ENCODE measurements around the gene ODF2L.

Gene ODF2L, protein sequence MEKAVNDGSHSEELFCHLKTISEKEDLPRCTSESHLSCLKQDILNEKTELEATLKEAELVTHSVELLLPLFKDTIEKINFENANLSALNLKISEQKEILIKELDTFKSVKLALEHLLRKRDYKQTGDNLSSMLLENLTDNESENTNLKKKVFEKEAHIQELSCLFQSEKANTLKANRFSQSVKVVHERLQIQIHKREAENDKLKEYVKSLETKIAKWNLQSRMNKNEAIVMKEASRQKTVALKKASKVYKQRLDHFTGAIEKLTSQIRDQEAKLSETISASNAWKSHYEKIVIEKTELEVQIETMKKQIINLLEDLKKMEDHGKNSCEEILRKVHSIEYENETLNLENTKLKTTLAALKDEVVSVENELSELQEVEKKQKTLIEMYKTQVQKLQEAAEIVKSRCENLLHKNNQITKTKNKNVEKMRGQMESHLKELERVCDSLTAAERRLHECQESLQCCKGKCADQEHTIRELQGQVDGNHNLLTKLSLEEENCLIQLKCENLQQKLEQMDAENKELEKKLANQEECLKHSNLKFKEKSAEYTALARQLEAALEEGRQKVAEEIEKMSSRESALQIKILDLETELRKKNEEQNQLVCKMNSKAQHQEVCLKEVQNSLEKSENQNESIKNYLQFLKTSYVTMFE

DNA sequence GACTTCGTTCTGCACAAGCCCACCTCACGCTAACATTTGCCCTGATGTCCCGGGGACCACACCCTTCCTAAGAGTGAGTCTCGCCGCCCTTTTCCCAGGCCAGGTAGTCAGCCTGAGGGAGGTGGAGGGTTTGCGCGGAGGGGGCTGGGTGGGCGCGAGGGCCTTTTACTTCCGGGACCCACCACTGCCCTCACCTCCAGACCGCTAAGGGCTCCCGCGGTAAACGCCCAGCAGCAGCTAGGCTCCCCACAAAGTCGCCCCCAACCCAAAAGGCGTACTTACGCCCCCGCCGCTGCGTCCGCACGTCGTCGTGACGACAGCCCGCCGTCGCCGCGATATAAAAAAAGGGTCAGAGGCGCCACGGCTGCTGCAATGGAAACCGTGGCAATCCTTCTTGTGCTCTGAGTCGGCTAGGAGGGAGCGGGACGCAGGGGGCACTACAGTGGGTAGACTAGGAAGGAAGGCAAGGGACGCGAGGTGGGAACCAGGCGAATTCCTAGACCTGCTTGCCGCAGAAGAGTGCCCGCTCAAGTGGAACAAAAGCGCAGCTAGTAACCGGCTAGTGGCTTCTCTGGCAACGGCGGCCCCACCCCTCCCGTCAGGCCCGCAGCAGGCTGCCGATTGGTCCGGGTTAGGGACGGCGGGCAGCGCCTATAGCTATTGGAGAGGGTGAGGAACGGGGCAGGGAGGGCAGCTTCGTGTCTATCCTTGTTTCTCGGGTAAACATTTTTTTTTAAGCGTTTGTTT is at the start of gene ODF2L:
TSS of gene ODF2L (minus strand) at position 573 of the 747 bp plus-strand sequence. CDS start 9,296 bp downstream, outside the sequence.
- peak; percentile 88 for DNase-seq

- DNase-seq, result no peak
Measured at GRCh38 chr1:86445919-86446318, 49.8 kb upstream of the ODF2L start.

- no peak for DNase-seq
Measured at GRCh38 chr1:86441997-86442396, 45.9 kb upstream of the ODF2L start.

GRCh38 chr1:86441581-86441980 is 45.5 kb upstream of the ODF2L start:
- DNase-seq, result no peak

DNA sequence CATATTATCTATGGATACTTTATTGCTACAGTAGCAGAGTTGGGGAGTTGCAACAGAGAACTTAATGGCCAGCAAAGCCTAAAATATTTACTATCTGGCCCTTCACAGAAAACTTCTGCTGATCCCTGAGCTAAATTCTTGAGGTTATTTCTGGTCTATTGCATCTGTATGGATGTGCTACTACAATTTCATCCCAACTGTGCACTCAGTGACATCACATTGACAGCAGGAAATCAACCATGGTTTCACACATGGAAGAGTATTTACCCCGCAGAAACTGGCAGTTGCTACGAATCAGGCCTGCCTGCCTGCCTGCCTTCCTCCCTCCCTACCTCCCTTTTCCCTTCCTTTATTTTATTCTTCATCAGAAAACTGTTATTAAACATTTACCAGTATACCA is 39.9 kb upstream of the ODF2L start:
- no peak for DNase-seq

- no peak for DNase-seq
Measured at GRCh38 chr1:86435327-86435726, 39.2 kb upstream of the ODF2L start.

DNA sequence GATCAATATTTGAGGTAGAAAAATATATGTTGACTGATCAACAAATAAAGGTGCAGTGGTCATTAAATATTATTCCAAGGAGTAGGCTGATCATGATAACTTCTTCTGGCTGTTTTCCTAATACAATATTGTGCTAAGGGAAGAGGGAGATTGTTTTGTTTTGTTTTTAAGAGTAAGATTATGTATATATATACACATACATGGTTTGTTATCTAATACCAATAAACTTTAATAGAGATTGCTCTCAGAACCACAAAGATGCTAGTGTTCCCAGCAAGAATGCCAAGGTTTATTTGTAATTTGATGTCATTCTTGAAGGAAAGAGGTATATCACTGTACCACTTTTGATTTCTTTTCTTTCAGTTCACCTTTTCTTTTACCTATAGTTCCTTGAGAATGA is 37.9 kb upstream of the ODF2L start:
- no peak for DNase-seq

GRCh38 chr1:86430376-86430775 is 34.3 kb upstream of the ODF2L start:
- no peak for DNase-seq

DNA sequence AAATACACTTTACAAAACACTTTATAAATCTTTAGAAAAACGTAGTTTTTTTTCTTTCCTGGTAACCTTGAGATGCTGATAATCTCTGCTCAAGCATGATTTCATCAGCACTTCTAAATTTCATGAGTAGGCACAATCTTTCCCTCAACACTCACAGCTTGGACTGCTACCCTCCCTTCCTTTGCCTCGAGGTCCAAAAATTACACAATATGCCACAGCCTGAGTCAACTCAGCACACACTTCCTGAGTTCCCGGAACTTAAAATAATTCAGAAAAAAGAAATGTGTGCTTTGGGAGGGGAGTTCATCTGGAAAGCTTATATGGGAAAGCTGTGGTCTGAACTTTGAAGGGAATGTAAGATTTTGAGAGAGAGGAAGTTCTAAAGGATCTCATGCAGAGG is 33.7 kb upstream of the ODF2L start:
- no peak for DNase-seq

- no peak for DNase-seq
Measured at GRCh38 chr1:86429122-86429725, 33.1 kb upstream of the ODF2L start.

DNA sequence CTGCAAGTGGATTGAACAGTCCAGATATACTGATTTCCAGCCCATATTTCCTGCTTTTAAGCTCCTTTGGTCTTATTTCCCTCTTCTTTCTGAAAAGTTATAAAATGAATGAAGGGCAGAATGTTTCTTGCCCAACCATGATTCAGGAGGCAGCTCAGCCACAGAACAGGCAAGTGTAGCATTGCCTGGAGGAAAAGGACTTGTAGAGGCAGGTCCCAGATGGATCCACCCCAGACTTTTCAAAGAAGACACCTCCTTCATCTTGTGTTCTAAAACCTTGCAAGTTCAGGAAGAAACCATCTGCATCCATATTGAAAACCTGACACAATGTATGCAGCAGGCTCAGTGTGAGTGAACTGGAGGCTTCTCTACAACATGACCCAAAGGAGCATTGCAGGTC is 27.8 kb upstream of the ODF2L start, which contains the start of gene CLCA2:
TSS of gene CLCA2 (plus strand) at position 299 of the 400 bp plus-strand sequence. CDS start at position 376, 77 bp downstream.
- no peak for DNase-seq

- no peak for DNase-seq
Measured at GRCh38 chr1:86423473-86423872, 27.4 kb upstream of the ODF2L start.

DNA sequence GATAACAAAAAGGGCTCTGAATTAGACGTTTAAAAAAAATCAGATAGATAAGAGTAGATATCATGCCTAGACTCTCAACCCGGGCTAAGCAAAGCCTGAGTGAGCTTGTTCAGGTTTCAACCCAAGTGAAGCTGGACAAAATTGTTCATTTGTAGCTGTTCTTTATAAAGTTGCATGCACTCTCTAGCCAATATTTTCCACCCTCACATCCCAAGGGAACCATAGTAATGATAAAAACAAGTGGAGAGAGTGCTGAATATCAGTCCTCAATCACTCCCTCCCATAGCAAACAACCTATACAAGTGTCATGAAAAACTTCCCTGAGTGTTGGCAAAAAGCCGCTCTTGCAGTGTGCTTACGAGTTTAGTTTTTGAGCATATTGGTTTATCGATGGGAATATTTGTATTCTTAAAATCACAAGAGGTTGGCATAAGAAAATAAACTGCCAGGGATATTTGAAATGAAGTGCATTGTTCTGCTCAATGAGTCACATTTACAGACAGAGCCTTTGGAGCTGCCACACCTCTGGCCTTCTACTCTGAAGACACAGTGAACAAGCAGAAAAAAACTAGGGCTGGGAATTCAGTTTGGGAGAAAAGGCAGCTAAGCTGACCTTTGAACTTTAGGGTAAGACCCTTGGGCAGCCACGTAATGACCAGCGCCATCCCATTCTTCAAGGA is 25.6 kb upstream of the ODF2L start:
- no peak for DNase-seq

DNA sequence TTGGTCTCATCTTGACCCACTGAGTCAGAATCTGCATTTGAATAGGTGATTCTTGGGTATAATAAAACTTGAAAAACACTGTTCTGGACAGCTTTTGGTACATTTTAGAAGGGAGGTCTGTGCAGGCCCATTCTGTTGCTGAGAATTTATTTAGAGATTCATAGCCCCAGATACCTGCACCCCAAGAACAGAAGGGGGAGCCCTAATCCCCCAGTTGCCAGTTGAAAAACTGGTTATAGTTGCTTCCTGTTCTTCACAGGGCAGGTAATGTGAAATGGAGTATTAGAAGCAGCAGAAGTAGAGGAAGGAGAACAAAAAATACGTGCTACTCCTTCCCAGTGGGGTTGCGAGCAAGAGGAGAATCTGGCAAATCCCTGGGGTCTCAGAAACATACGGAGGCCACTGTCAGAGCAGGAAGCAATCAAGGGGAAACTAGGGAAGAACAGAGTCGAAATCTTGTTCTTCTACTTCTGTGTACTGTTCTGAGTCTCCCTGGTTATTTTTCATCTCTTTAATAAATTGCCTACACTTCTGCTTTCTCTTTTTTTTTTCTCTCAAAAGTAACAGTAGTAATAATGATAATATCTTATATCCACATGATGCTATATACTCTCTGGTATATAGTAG is 23.3 kb upstream of the ODF2L start:
- no peak for DNase-seq

DNA sequence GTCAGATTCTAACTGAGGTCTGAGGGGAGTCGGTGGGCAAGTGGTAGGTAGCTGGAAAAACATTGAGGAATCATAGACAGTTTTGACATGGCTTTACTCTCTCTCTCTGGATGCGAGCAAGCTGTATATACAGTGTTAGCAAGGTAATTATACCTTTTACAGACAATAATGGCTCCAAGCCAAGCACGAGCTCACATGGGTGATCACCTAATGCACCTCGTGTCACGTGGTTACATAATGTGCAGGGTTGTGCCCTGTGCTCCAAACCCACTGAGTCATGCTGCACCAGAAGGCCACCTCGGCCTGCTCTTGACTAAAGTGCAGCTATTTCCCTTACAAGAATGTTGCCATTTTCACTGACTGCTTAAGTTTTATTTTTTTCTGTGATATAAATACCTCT is 20.2 kb upstream of the ODF2L start:
- no peak for DNase-seq

- no peak for DNase-seq
Measured at GRCh38 chr1:86410879-86411278, 14.8 kb upstream of the ODF2L start.

GRCh38 chr1:86409416-86410021 is 13.4 kb upstream of the ODF2L start:
- no peak for DNase-seq

GRCh38 chr1:86396498-86396890 is 371 bp upstream of the ODF2L start:
- no peak for DNase-seq

DNA sequence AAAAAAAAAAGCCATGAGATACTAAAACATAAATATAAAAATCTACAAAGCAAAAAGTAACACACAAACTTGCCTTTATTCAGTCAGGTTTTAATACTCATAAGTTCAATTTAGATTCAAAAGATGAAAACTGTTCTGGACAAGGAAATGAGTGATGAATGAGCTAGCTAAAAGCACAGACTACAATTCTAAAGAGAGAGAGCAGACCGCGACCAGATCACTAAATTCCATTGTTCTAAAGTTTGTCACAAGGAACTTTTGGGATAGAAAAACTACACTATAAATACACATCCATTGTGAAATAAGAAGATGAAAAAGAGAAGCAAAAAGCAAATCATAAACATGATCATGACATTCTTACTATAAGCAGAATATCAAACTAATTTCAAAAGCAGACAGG is 1.7 kb downstream of the ODF2L start:
- DNase-seq, result no peak

DNA sequence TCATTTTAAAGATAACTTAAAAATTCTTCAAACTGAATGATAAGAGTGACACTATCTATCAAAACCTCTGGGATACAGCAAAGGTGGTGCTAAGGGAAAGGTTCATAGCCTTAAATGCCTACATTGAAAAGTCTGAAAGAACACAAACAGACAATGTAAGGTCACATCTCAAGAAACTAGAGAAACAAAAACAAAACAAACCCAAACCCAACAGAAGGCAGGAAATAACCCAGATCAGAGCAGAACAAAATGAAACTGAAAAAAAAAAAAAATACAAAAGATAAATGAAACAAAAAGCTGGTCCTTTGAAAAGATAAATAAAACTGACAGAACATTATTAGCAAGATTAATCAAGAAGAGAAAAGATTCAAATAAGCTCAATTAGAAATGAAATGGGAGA is 6.8 kb downstream of the ODF2L start:
- no peak for DNase-seq

- DNase-seq, result no peak
Measured at GRCh38 chr1:86388777-86389176, 7.3 kb downstream of the ODF2L start.

Data from NCI-H526 treated with DMSO at 0.1 percent for 48 hours (cell line).